ENCODE results near the gene STK4. TPM values are rescaled to one million over a fixed set of nuclear protein-coding genes. Genes with fewer than 3 reads are reported as not detected.

The STK4 gene
- total RNA-seq, 2 donors from 2014 or later = 26.8 to 32.8 TPM

DNA sequence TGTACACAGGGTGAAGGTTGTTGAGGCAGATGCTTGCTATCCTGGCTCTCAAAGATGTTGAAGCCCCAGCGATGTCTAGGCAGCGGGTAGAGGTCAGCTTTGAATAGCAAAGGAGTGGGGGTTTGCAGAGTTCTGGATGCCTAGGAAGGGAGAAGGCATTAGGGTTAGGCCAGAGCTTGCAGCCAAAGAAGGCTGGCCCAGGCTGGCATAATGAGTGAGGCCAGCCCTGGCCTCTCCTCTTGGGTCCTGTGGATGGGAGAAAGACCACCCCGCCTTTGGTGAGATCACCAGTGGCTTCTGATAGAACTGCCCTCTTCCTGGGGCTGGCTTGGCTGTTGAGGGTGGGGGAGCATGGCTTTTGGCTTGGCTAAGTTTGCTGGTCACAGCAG lies 149.1 kb downstream of the STK4 start:
- intact Hi-C loops (cut with DNase I, micrococcal nuclease) = no loop called here
- DNase-seq (no peak), ATAC-seq (no peak)

DNA sequence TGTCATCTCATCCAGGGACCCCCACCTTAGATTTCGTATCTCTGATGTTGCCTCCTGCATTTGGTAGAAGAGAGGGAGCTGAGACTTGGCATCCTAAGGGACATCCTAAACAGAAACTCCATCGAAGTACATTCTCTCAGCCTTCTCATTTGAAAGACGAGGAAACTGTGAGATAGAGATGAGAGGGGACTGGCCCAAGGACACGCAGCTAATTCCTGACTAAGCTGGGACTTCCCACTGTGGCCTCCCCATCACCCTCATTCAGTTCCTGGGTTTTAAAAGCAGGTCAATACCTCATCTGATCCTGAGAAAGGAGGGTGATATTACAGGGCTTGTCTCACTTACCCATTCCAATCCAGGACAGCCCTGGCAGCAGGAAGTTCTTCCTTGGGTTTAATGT lies 149.5 kb downstream of the STK4 start:
- intact Hi-C loops (cut with DNase I, micrococcal nuclease) = no loop called here
- ATAC-seq = no peak
- no peak for DNase-seq

GRCh38 chr20:45117581-45117980 lies 151.3 kb downstream of the STK4 start:
- ATAC-seq = peak; percentile 100
- DNase-seq = peak; percentile 44 to 56
- intact Hi-C loops (cut with DNase I, micrococcal nuclease) = no loop called here

DNA sequence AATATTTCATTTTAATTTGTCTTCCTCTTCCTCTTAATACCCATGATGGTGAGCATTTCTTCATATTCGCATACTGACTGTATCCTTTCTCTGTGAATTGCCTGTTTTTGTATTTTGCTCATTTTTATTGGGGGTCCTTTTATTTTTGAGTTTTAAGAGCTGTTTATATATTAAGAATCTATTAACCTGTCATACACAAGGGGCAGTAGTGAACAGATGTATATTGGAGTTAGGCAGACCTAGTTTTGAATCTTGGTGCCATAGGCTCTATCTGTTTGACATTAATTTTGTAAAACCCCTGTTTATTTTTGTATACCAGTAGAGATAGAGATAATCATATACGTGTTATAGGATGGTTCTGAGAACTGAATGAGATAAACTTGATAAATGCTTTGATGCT lies 151.7 kb downstream of the STK4 start:
- no peak for ATAC-seq
- intact Hi-C loops (cut with DNase I, micrococcal nuclease) = no loop called here

DNA sequence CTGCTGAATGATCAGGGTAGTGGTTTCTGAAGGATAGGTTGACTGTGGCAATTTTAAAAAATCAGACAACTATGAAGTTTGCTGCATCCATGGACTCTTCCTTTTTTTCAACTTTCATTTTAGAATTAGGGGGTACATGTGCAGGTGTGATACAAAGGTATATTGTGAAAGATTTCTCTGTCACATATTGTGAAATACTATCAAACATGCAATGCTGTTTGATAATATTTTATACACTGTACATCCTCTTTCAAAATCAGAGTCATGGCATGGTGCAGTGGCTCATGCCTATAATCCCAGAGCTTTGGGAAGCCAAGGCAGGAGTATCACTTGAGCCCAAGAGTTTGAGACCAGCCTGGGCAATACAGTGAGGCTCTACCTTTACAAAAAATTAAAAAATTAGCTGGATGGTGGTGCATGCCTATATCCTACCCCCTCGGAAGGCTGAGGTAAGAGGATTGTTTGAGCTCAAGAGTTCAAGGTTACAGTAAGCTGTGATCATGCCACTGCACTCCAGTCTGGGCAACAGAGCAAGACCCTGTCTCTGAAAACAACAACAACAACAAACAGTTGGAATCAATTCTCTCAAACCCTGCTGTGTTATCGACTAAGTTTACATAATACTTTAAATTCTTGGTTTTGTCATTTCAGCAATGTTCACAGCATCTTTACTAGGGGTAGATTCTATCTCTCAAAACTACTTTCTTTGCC lies 153.4 kb downstream of the STK4 start:
- intact Hi-C loops (cut with DNase I, micrococcal nuclease) = no loop called here
- ATAC-seq (no peak), DNase-seq (no peak)

More for the DNA sequence above, 151.7 kb downstream of the STK4 start:
- DNase-seq = no peak

GRCh38 chr20:45121388-45121787 lies 155.1 kb downstream of the STK4 start:
- intact Hi-C loops (cut with DNase I, micrococcal nuclease) = no loop called here
- no peak for DNase-seq
- ATAC-seq = no peak

DNA sequence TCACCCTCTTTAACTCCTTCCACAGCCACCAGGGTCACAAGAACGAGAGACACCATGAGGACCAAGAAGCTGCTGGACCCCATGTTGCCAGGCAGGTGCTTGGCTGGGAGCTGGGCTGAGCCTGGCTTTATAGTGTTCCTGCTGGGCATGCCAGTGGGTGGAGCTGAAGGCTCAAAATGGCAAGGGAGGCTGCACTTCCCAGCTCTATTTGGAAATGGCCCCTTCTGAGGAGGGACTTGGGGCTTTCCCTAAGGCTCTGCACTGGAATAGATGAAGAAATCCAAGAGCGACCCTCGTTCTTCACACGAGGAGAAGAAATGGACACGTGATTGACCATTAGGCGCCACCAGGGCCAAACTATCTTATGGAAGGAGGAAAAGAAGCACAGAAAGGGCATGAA lies 158.1 kb downstream of the STK4 start, which contains the start of gene WFDC12:
Gene WFDC12 (minus strand): TSS at position 101 of the 400 bp plus-strand sequence. CDS start 18 bp downstream, at position 83.
- intact Hi-C loops (cut with DNase I, micrococcal nuclease) = no loop called here
- DNase-seq (no peak), ATAC-seq (peak; percentile 23)

GRCh38 chr20:45128099-45128498 lies 161.8 kb downstream of the STK4 start:
- no peak for DNase-seq
- intact Hi-C loops (cut with DNase I, micrococcal nuclease) = no loop called here
- ATAC-seq = peak; percentile 72

Other genes with a start within 250 kb of the STK4 start
- under 1 TPM; 0.25 to 0.40 TPM for gene KCNK15, start 220.6 kb upstream of the STK4 start, total RNA-seq
- gene RIMS4, start 156.0 kb upstream of the STK4 start, total RNA-seq = 1 to 10 TPM in 1 of 2 donors, under 1 TPM in 1; 0.56 to 1.2 TPM
- gene YWHAB, start 80.8 kb upstream of the STK4 start, total RNA-seq = 100 to 1,000 TPM; 250 to 271 TPM
- gene PABPC1L, start 56.5 kb upstream of the STK4 start, total RNA-seq = 10 to 100 TPM; 13.2 to 19.8 TPM
- gene TOMM34, start 6.1 kb upstream of the STK4 start, total RNA-seq = 10 to 100 TPM; 11.8 to 13.0 TPM
- under 1 TPM in 1 of 2 donors, not detected in 1; 0.27 TPM for gene KCNS1, start 134.6 kb downstream of the STK4 start, total RNA-seq
- not detected for gene WFDC5, start 148.7 kb downstream of the STK4 start, total RNA-seq
- gene WFDC12, start 158.0 kb downstream of the STK4 start, total RNA-seq = under 1 TPM in 1 of 2 donors, not detected in 1; 0.92 TPM
- gene PI3, start 208.4 kb downstream of the STK4 start, total RNA-seq = 100 to 1,000 TPM; 108 to 979 TPM
- gene SEMG1, start 240.5 kb downstream of the STK4 start, total RNA-seq = under 1 TPM; 0.14 to 0.21 TPM